Cardiac fibroblast (primary cell): ENCODE measurements around the gene SLC26A8.

Experiments used
- DNase-seq, 2 donors: peaks; one replicate each; pipeline versions ENCODE4 v3.0.0 to v3.0.0-alpha.2; 2010; ENCODE audit warnings: low read depth in 2 of 2
- H3K4me3 ChIP-seq, 2 donors: replicated peaks in 1 of 2; 1 replicate in 1 of 2; 2 replicates in 1 of 2; pipeline ENCODE4 v1.5.1; 2011; ENCODE audit warnings: low read depth in 2 of 2, low read length in 2 of 2, mild to moderate bottlenecking in 2 of 2, moderate library complexity in 1 of 2
- CTCF ChIP-seq: IDR thresholded peaks from one replicate; pipeline ENCODE4 v1.5.1; 2011; ENCODE audit warnings: low read depth, mild to moderate bottlenecking, low read length, inconsistent platforms

Gene SLC26A8

DNA sequence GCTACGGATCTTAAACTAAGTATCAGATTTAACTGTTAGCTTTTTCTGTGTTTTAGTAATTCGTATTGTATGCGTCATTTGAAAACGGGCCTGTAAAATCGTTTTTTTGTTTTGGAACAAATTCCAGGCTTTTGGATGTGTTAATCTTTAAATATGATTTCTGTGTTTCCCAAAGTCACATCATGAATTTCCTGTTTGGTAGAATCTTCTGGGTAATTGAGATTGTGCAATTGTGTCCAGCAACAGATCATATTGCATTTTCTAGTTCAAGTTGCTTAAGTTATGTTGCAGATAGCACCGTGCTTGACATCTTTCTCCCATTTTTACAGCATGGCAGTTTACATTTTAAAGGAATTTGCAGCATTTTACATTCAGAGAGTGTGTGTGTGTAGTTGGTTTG lies 5.0 kb upstream of the SLC26A8 start:
- TF ChIP-seq CTCF: no peak
- peak; percentile 86 to 91 for DNase-seq

GRCh38 chr6:36028877-36029324 lies 4.5 kb upstream of the SLC26A8 start:
- peak overlapping the region; percentile 98 to 99 for H3K4me3 ChIP-seq

More for the DNA sequence above, 5.0 kb upstream of the SLC26A8 start:
- peak overlapping the region; percentile 98 to 99 for H3K4me3 ChIP-seq

DNA sequence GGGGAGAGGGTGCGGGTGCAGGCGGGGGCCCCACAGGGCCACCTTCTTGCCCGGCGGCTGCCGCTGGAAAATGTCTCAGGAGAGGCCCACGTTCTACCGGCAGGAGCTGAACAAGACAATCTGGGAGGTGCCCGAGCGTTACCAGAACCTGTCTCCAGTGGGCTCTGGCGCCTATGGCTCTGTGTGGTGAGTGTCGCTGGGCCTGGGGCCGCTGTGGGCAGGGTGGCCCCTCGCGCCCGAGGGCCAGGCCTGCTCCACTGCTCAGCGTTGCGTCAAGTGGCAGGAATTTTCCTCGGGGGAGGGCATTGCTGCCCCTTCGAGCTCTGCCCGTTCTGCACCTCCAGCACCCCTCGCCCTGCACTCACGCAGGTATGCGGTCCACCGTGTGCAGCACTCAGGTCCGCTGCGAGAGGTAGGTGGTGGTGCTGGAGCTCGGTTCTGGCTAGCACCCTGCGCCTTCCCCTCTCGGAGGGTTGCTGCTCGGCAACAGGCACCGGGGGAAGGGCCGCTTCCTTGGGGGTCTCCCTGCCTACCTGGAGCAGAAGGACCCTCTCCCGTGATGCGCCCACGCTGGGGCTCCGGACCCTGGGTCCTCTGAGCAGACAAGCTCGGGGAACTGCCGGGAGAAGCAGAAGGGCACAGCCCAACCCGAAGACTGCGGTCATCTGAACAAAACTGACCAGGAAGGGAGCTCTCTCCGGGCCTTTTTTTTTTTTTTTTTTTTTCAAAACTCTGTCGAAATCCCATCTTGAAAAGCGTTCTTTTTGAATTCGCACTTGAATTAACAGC lies 3.8 kb upstream of the SLC26A8 start:
- peak overlapping the region; percentile 98 to 99 for H3K4me3 ChIP-seq
- peak; percentile 23 to 26 for DNase-seq
- no peak for TF ChIP-seq CTCF

More at GRCh38 chr6:36028877-36029324, 4.5 kb upstream of the SLC26A8 start:
- peak; percentile 86 to 91 for DNase-seq
- no peak for TF ChIP-seq CTCF

DNA sequence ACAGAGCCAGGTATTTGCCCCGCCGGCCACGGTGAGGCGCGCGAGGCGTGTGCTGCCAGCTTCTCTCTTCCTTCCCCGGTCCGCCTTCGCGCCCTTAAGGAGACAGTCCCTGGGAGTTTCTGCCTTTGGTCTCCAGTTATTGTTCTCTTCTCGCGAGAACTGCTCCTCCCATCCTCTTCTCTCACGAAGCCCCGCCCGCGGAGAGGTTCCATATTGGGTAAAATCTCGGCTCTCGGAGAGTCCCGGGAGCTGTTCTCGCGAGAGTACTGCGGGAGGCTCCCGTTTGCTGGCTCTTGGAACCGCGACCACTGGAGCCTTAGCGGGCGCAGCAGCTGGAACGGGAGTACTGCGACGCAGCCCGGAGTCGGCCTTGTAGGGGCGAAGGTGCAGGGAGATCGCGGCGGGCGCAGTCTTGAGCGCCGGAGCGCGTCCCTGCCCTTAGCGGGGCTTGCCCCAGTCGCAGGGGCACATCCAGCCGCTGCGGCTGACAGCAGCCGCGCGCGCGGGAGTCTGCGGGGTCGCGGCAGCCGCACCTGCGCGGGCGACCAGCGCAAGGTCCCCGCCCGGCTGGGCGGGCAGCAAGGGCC lies 3.2 kb upstream of the SLC26A8 start, which contains the start of gene MAPK14:
MAPK14 (plus strand) TSS at position 308 of the 587 bp plus-strand sequence. CDS start 350 bp downstream, outside the sequence.
- peak; percentile 92 for TF ChIP-seq CTCF
- peak; percentile 100 for DNase-seq
- H3K4me3 ChIP-seq: peak within 1 kb of the TSS; percentile 98 to 99

GRCh38 chr6:36025932-36026327 lies 1.5 kb upstream of the SLC26A8 start:
- TF ChIP-seq CTCF: no peak
- H3K4me3 ChIP-seq: no peak overlapping the region
- DNase-seq: peak; percentile 39 to 59

- no peak for TF ChIP-seq CTCF
- H3K4me3 ChIP-seq: no peak overlapping the region
- DNase-seq: peak; percentile 44 to 82
Measured at GRCh38 chr6:36025260-36025931, 955 bp upstream of the SLC26A8 start.
